SK-MEL-5 (cell line): ENCODE measurements around the gene LAMA4. TPM values are rescaled to one million over a fixed set of nuclear protein-coding genes. Genes with fewer than 3 reads are reported as not detected.

Experiments
- DNase-seq: peaks from one replicate; pipeline ENCODE4 v3.0.0-alpha.2; 2016; ENCODE audit warnings: low read depth, low spot score
- in situ Hi-C: cut with HindIII; loops from 2 replicates; pipeline ENCODE4 v1.10.0; 2016; ENCODE audit warnings: low sequenced_read_pairs, high pct_unique_total_duplicates, low pct_unique_long_range_greater_than_20kb
- total RNA-seq: library from RNA; depleted of rRNA; stranded (reverse); fragments of >200 nt; shearing (Covaris generic); gene quantifications from 2 replicates; pipeline ENCODE4 v1.2.3, GENCODE V29; 2014

The LAMA4 gene
- total RNA-seq, 1 experiment from 2014 or later, result 48.9 TPM

DNA sequence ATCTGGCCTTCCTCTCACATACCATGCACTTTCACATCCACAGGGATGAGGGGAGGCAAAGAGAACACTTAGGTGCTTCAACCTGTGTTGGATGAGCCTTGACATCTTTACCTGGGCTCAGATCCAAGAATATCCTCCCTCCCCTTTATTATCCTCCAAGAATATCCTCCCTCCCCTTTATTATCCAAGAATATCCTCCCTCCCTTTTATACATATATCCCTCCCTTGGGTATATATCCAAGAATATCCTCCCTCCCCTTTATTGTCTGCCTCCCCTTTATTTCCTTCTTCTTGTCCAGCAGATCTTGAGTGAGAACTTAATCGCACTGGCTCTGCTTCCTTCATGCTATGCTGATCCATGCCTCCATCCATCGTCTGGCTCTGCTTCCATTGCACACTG lies 30.3 kb downstream of the LAMA4 start:
- DNase-seq, result no peak
- in situ Hi-C loops, result no loop called here

DNA sequence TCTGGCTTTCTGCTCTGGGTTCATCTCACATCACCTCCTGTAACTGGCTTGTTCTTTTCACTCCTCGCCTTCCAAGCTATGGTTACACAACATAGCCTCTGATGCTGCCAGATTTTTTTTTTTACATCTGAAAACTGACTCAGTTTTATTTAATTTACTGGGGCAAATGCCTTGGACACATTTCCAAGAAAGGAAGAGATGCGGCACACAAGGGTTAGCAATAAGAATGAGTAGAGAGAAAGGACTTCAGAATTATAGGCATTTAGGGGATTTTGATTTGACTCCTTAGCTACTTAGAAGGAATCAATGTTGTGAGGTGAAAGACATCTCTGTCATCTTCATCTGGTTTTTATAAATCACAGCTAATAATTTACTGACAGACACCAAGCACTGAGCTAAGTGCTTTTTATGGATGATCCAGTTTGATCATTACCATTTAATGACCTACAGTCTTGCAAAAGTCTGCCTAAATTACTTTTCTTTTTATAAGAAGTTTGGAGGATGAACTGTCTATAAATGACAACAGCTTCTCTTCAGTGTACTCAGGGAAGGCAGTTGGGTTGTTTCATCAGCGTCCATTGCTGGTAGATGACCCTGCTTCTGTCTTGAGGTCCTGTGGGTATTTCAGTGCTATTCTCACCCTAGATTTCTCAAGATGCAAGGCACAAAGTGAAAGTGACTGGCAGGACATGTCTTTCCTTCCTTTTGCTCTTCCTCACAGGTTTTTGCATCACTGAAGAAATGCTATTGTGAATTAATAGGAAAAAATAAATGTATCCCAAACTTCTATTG lies 31.1 kb downstream of the LAMA4 start:
- DNase-seq, result no peak

DNA sequence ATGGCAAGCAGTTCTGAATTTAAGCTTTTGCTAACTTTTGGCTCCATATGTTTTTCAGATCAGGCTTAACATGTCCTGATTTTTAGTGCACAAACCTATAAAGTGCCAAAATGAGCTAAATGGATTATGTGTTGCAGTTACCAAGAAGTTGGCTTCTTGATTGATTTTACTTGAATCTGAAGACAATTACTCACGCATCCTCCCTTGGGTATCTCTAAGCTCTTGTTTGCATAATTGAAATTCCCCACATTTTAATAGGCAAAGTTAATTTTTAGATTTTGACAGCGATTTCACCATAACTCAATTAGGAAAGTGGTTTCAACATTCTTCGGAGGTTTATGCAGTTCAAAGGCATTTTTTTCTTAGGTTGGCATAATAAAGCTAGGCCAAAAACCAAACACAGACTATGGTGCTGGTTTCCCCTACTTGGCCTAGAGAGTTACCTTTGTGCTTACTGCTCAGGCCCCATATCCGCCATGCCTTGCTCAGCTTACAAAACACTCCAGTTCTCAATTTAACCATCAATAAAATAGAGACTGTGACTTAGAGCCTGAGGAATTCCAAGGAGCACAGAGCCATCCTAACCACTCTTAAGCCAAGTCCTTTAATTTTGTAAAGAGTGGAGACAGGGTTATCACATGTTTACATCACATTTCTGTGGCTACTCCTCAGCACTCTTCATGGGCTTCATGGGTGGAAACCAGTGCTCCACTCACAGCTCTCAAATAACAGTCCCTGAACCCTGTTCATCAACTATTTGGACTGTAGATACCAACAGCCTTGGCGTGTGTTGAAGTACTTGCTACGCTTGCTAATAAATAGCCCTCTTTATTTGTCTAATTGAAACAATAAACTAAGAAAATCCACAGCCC lies 32.1 kb downstream of the LAMA4 start:
- in situ Hi-C loops, result no loop called here
- no peak for DNase-seq

More for the DNA sequence above, 31.1 kb downstream of the LAMA4 start:
- in situ Hi-C loops, result no loop called here

DNA sequence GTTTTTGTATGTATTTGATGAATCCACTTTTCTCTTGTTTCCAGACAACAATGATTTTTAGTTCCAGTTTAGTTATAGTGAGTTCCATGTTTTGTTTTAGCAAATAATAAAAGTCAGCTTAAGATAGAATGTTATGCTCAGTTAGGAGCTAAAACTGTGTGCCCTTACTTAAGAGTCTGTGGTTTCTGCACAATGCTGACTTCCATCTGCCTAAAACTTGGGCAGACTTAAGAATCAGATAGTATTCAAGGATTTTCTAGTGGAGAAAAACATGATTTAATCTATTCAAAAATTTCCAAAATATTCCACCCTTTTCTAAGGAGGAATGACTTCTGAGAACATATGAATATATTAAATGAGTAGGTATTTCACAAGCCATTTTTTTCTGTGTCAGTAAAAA lies 32.8 kb downstream of the LAMA4 start:
- no peak for DNase-seq
- in situ Hi-C loops, result no loop called here

DNA sequence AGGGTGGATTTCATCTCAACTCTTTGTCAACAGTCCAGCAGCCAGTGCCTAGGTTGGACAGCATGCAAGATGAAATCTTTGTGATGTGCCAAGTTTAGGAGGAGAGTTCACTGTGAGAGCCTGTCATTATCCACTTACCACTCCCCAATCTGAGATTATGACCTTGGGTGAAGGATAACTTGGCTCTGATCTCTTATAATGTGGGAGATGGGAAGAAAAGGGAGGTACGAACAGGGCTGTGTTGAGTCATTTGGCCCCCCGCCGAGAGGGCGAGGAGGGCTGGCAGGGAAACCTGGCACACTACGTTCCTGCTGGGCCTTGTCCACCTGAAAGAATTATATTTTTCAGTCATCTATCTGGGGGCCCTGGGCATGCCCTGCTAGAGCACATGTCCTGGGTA lies 35.8 kb downstream of the LAMA4 start:
- in situ Hi-C loops, result no loop called here
- DNase-seq, result no peak

DNA sequence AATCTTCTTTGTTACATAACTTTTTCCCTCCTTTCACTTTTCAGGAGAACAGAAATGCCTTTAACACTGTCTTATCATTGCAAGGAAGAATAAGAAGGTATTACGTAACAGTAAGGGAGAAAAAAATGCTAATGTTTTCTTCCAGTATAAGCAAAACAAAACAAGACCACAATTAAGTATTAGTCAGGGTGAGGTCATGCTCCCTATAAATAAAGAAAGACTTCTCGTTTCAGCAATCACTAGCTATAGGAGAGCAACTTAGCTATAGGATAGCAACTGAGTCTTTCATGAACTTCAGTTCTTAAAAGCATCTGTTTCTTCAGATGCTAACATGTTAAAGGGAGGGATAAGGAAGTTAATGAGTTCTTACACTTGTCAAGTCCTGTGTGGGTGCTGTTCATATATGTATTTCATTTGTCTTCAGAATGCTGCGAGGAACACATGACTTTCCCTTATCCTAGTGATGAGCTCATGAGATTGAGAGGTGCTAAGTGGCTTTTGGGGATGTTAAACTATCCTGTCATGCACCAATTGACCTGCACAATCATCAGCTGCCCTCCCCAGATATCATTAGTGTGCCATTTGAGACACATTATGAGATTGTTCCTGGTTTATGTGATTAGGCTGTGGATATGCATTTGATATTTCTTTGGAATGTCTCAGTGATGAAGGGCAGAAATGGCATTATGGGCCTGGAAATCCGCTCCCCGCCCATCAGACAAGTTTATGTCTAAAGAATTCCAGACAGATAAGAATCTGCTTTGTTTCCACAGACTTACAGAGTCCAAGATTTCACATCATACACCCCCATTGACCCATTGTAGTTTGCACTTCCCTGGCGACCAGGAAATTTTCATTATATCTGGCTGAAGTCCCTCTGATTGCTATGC lies 37.5 kb downstream of the LAMA4 start:
- no peak for DNase-seq
- in situ Hi-C loops, result no loop called here

DNA sequence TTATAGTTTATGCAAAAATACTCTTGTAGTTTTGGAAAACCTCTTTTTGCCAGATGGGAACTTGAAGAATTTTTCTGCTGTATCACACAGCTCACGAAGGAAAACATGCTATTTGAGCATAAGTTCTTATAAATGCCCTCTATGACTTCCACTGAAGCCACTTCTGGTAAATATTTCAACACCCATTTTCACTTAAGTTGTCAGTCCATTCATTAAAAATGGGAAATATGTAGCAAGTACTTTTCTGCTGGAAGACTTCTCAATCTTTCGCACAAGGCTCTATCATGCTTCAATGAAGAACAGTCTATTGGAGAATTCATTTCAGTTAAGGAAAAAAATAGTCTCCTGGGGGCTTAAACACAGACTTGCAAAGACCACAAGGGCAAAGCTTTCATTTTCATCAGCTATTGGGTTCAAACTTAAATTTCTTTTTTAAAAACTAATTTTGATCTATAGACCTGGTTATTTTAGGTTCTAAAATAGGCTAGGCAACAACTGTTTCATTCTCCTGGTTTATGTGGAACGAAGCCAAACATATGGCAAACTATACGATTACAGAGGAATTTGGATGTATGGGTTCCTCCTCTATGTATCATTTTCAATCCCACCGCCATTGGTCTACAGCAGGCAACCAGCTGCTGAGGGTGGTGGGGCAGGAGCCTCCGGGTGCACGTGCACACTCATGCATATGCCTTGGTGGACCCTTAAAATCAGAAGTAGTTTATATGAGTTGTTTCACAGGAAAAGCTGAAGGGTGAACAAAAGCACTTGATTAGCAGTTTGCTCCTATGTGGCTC lies 38.7 kb downstream of the LAMA4 start:
- no peak for DNase-seq
- in situ Hi-C loops, result no loop called here

DNA sequence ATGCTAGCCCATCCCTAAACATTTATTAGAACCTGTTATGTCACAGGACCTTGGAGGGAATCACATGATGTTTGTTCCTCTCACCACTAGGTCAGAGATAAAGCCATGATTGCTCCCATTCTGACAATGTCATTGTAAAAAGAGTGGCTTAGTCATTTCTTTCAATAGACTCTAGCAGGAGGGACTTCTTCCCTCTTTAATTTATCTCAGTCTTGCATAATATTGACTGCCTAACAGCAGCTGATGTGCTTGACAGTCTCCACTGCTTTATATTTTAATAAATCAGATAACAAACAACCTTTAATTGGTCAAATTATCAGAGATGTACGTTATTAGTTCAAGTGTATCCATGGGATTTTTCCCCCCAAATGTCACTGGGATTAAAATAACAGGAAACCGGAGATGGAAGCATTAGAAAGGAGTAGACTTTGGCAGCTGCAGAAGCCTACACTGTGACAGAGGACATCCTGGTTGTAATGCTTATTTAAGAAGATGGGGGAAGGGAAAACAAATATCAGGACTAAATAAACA lies 39.6 kb downstream of the LAMA4 start:
- peak; percentile 32 for DNase-seq
- in situ Hi-C loops, result no loop called here

DNA sequence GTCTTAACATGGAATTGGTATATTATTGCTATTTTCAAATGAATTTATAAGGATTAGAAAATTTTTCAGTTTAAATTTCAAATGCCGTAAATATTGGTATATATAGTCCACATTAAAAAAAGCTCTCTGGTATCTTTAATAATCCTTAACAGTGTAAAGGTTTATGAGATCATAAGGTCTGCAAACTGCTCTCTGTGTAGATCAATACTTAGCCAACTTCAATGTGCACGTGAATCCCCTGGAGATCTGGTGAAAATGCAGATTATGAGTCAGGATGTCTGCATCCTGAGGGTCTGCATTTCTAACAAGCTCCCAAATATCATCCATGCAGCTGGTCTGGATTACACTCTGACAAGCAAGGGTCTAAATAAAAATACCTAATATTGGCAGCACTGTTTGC lies 43.5 kb downstream of the LAMA4 start:
- no peak for DNase-seq
- in situ Hi-C loops, result no loop called here

DNA sequence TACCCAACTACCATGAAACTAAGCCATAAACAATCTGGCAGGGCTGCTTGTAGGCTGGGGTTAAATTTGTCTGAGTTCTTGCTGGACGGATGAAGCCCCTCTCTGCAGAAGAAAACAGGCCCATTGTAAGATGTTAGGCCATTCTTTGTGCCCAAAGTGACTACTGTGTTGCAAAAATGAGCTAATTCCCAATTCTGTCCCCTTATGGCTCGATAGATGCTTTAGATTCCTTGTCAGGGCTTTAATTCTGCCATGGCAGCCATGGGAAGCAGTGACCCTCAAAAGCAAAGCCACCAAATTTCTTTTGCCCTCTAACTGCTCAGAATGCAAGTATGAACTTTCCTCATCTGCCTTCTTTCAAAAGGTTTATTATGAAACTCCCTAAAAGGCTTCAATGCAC lies 45.2 kb downstream of the LAMA4 start:
- no peak for DNase-seq
- in situ Hi-C loops, result no loop called here

DNA sequence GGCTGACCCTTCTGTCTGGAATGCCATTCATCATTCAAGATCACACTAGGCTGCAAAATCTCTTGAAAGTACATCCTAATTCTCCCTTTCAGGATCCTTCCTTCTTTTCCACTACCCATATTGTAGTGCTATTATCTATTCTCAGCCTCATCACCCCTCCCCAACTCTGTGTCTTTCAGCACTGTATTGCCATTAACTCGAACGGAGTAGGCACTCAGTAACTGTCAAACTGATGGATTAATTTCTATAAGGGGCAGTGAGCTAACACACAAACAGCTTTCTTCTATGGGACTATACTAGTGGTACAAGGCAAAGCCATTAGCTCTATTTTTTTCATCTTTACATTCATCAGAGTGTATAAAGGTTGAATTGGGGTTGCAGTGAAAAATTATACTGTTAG lies 46.6 kb downstream of the LAMA4 start:
- no peak for DNase-seq
- in situ Hi-C loops, result no loop called here

DNA sequence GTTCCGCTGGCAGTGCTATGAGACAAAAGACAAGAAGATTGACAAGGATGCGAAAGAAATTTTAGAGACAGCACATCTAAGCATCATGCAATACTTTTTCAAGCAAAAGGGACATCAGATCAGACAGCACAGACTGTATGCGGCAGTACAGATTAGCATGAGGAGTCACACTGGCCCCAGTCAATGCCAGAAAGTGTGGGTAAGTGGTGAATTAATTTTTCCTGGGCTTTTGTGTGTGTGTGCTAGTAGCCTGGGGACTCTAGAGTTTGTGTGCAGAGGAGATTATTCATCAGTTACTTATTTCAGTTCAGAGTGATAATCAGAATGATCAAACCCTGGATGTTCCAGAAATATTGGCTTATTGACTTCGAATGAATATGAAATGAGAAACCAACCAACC lies 47.2 kb downstream of the LAMA4 start:
- DNase-seq, result no peak
- in situ Hi-C loops, result no loop called here

DNA sequence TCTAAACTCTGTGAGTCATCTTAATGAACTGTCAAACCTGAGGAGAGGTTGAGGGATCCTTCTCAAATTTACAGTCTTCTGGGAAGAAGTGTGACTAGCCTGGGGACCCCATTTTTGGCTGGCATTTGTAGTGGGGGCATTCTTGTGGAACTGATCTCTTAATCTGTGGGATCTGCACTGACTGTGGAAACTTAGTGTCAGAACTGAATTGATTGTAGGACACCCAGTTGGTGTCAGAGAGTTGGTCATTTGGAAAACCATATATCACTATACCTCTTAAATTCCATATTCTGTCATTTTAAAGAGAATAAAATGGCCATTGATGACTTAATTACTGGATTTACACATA lies 48.3 kb downstream of the LAMA4 start:
- in situ Hi-C loops, result no loop called here
- DNase-seq, result no peak

DNA sequence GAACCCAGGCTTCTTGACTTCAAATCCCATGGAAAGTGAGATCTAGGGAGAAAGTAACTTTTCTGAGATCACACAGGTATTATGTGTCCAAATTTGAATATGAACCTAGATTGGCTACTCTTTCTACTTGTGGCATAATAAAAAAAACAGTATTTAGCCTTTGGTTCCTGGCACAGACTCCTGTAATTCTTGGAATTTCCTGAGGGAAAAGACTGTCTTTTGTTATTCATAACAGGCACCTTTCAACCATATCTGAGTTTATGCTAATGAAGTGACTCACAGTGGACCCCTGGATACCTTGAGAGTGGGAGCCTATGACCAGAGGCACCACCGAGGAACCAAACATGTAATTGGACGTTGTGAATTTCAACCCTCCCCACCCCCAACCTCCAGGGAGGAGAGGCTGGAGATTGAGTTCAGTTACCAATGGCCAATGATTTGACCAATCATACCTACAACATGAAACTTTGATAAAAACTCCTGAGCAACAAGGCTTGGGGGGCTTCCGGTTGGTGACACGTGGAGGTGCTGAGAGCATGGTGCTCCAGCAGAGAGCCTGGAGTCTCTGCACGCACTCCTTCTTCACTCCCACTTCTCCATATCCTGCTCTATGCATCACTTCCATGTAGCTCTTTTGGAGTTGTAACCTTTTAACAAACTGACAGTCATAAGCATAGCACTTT lies 48.8 kb downstream of the LAMA4 start:
- DNase-seq, result no peak
- in situ Hi-C loops, result no loop called here

DNA sequence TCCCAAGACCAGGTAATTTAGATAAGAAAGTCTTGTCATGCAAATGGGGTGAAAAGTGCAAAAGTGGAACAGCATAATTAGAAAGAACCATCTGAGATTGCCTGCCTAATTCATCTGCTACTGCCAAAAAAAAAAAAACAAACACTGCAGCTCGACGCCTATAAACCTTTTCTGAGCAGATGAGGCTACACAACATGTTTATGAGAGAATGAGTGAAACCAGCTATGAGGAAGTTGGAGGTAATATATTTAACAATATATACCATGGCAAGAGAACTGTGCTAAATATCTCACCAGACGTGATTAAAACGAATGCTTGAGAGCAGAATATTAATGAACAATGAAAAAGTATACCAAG lies 50.0 kb downstream of the LAMA4 start:
- in situ Hi-C loops, result no loop called here
- no peak for DNase-seq

DNA sequence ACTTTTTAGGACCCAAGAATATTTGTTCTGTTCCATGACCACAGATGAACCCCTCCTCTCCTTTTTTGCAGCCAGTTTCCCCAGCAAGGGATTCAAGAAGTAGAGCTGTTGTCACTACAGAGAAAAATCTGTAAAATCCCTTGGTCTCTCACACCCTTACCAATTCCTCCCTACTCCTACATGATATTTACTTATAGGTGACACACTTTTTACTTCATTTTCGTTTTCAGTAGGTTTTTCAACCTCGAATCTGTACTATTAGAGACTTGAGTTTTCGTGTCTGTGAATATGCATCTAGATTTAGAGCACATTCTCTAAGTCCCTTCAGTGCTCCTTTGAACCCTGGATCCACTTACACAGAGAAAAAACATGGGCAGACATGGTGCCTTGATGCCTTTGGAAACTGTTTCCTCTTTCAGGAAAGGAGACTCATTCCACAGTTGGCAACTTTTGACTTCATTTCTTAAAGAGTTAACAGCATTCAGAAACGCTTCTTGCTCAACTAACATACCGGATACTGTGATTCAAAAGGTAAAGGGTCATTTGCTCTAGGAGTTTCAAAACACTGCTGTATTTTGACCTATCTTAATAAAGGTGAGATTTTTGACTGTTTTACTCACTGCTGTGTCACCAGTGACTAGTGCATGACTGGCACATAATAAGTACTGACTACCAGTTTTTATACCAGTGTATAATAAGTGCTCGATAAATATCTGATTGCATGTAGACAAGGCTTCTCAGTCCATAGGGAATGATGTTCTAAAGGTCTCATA lies 50.6 kb downstream of the LAMA4 start:
- DNase-seq, result no peak
- in situ Hi-C loops, result no loop called here
